COLO668 (cell line): ENCODE data around the gene SRP9.
"Not testable (repeated sequence)": the region's sequence is repeated elsewhere in the genome, so short reads cannot be mapped to it uniquely, and the experiment has no call there.

Experiments
- DNase-seq: peaks from one replicate; lab custom pipeline; 2025; ENCODE audit not compliant: unreplicated experiment; lab: John Stamatoyannopoulos, UW

SRP9 gene

GRCh38 chr1:225774281-225775147, 3.1 kb upstream of the SRP9 start:
- no peak for DNase-seq

- DNase-seq, result no peak
These were observed 1.3 kb upstream of the SRP9 start for GRCh38 chr1:225776294-225776693.

DNA sequence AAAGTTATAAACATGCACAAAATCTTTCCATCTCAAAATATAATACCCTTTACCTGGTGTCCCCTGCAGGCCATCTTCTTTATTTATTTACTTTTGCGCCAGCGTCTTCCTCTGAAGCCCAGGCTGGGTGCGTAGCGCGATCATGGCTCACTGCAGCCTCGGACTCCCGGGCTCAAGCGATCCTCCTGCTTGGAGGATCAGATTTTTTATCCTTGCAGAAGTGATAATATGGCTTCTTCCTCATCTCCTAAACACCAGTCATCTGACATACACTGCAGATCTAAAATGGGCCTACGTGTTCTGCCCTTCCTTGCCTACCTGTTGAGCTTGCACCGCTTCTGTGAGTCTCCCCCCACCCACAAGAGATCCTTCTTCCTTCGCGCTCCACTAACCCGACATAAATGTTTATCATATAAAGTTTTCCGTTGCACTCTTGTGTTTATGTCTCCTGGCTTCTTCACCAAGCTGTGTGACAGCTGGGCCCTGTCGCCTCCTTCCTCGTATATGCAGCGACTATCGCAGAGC, 506 bp upstream of the SRP9 start:
- DNase-seq, result peak; percentile 59

- DNase-seq, result no peak
These were observed 677 bp downstream of the SRP9 start for GRCh38 chr1:225778337-225778669.

DNA sequence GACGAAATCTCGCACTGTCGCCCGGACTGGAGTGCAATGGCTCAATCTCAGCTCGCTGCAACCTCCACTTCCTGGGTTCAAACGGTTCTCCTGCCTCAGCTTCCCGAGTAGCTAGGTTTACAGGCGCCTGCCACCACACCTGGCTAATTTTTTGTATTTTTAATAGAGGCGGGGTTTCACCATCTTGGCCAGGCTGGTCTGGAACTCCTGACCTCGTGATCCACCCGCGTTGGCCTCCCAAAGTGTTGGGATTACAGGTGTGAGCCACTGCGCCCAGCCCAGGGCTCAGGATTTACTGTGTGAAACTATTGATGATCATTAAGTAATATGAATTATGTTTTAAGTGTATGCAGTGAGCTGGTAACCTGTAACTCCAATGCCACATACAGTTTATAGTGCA, 1.5 kb downstream of the SRP9 start:
- DNase-seq, result not testable (repeated sequence)

- no peak for DNase-seq
These were observed 2.5 kb downstream of the SRP9 start for GRCh38 chr1:225780134-225780533.

GRCh38 chr1:225780630-225781029, 3.0 kb downstream of the SRP9 start:
- no peak for DNase-seq

DNA sequence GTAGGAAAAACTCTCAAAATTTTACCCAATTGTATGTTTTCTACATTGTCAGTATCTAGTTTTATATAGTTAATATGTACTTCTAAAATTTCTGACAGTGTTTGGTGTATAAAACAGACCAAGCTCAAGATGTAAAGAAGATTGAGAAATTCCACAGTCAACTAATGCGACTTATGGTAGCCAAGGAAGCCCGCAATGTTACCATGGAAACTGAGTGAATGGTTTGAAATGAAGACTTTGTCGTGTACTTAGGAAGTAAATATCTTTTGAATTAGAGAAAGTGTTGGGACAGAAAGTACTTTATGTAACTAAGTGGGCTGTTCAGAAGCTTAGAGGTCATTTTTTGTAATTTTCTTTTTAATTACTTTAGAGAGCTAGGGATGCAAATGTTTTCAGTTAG, 11.5 kb downstream of the SRP9 start:
- DNase-seq, result not testable (repeated sequence)

GRCh38 chr1:225794954-225795353, 17.3 kb downstream of the SRP9 start:
- DNase-seq, result no peak

DNA sequence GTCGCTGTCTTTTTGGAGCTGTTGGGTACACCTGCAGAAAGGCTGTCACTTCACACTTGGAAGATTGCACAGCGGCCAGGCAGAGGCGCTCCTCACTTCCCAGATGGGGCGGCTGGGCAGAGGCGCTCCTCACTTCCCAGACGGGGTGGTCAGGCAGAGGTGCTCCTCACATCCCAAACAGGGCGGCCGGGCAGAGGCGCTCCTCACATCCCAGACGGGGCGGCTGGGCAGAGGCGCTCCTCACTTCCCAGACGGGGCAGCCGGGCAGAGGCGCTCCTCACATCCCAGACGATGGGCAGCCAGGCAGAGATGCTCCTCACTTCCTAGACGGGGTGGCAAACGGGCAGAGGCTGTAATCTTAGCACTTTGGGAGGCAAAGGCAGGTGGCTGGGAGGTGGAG, 18.5 kb downstream of the SRP9 start:
- not testable (repeated sequence) for DNase-seq

DNA sequence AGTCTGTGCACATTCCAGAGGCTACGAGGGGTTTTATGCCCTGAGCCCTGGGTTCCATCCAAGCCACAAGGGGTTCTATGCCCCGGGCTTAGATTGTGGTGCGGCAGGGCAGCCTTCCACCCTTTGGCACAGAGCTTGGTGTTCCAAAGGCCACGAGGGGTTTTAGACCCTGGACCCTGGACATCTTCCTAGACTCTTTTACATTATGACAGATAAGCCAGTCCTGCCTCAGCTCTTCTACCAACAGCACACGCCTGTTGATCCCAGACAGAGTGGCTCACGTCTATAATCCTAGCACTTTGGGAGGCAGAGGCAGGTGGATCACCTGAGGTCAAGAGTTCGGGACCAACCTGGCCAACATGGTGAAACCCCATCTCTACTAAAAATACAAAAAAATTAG, 23.5 kb downstream of the SRP9 start:
- DNase-seq, result not testable (repeated sequence)

DNA sequence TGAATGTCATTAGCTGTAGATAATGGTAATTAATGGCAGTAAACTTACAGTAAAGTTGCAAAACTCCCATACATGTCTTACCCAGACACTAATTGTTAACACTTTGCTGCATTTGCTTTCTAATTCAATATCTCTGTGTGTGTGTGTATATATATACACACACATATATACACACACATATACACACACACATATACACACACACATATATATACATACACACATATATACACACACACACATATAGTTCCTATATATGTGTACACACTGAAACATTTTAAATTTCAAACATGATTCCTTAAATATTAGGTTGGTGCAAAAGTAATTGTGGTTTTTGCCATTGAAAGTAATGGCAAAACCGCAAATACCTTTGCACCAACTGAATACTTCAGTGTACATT, 28.6 kb downstream of the SRP9 start:
- no peak for DNase-seq

GRCh38 chr1:225806736-225807135, 29.1 kb downstream of the SRP9 start:
- DNase-seq, result not testable (repeated sequence)

DNA sequence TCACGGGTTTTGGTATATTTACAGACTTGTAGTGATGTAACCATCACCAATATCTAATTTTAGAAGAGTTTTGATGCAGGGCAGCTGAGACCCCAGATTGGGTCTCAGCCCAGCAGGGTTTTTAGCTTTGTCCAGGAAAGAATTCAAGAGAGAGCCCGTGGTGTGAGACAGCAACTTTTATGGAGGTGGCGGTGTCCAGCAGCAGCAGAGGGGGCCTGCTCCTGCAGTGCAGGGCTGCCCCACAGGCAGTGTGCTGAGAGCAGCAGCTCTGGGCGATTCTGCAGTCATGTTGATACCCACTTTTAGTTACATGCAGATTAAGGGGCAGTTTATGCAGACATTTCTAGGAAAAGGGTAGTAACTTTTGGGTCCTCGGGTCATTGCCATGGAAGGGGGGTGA, 30.5 kb downstream of the SRP9 start:
- DNase-seq, result no peak

DNA sequence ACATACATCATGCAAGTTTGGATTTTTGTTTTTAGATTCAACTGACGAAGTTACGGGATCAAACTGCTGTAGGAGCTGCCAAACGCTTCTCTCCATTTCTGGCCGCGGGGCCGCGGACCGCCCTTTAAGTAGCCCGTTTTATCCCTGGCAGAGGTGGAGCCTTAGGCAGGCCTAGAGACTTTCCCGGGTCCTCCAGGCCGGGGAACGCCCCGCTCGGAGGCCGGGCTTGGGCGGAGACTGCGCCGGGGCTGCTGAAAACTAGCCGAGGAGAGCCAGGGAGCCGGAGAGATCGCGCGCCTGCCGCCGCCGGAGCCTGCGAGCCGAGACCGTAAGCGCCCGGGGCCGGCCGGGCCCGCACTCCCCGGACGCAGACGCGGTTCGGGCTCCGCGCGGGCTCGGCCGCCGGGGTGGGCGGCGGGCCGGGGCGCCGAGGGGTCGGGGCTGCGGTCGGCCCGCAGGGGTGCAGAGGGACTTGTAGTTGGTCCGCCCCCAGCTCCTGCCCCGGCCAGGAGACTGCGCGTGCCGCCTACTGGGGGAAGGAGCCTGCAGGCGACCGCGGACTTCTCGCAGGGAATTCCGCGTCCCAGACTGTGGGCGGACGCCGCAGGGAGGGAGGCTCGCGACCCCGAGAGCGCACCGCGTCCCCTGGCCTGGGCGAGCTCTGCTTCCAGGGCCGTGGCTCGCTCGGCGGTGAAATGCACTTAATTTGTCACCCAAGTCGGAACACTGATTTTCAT, 32.4 kb downstream of the SRP9 start, which contains the start of gene EPHX1:
Gene EPHX1 (plus strand): TSS at position 283 of the 737 bp plus-strand sequence. CDS start 18,606 bp downstream, outside the sequence.
- DNase-seq, result peak; percentile 93

- DNase-seq, result not testable (repeated sequence)
These were observed 33.2 kb downstream of the SRP9 start for GRCh38 chr1:225810579-225811538.

- no peak for DNase-seq
These were observed 34.2 kb downstream of the SRP9 start for GRCh38 chr1:225811622-225812487.

DNA sequence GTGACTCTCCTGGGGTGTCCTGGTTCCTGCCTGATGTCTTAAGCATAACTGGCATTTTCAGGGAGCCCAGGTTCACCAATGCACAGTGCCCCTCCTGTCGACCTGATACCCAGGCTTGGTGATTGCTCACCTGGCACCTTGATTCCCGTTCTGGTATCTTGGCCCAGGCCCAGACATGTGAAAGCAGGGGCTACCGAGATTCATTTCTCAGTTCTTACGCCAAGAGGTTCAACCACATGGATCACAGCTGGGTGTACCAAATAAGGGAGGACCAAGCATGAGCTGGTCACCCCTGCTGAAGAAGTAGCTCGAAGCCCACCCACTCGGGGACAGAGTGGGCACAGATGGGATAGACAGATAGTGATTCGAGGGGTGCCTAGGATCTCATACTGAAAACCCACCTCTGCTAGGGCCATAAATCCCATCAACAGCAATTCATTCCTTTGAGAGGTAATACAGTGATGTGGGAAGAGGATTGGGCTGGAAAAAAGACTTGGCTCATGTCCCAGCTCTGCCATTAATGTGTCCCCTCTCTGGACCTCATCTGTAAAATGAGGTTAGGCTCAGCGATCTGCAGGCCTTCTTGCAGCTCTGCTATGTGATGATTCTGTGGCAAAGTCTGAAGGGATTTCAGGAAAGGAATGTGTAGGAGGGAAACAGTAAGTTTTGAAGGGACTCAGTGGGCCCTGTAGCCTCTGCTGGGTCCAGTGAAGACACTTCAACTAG, 35.0 kb downstream of the SRP9 start:
- DNase-seq, result no peak
